ENCODE data around the gene CTRB1. TPM values are rescaled to one million over a fixed set of nuclear protein-coding genes. Genes with fewer than 3 reads are reported as not detected.

The CTRB1 gene
- total and polyA plus RNA-seq, 2 of the 13 experiments (the other 11 are each of a cell fraction or from before 2014, with no cell fraction given) = not detected

- TF ChIP-seq DMTF1 (CRISPR knock-in tag; IDR thresholded peaks at IDR 0.05) = 0 out of 2 replicates have a peak, but pooled peaks have one; percentile 33
- 0 out of 2 replicates have a peak, but pooled peaks have one; percentile 23 for TF ChIP-seq CERS6 (CRISPR knock-in tag; IDR thresholded peaks at IDR 0.05)
- peak; percentile 90; the same call in 1 of the 2 replicates for TF ChIP-seq ZNF430 (CRISPR knock-in tag; IDR thresholded peaks at IDR 0.05)
- no peak for TF ChIP-seq NR1H2 (CRISPR knock-in tag; IDR thresholded peaks at IDR 0.05; ENCODE audit: borderline replicate concordance, low read depth)
- peak; percentile 63; the same call in 1 of the 2 replicates for TF ChIP-seq HES4 (CRISPR knock-in tag; IDR thresholded peaks at IDR 0.05; ENCODE audit: borderline replicate concordance)
- no peak for TF ChIP-seq ZNF562 (CRISPR knock-in tag; IDR thresholded peaks at IDR 0.05; ENCODE audit: borderline replicate concordance)
- TF ChIP-seq JUN (CRISPR knock-in tag; IDR thresholded peaks at IDR 0.05) = peak; percentile 62; the same call in 1 of the 2 replicates
- TF ChIP-seq TARDBP (CRISPR knock-in tag; IDR thresholded peaks at IDR 0.05) = peak; percentile 93
- TF ChIP-seq KDM5B (CRISPR knock-in tag; IDR thresholded peaks at IDR 0.05; ENCODE audit: borderline replicate concordance) = peak; percentile 84
- peak; percentile 91 for TF ChIP-seq ZNF605 (CRISPR knock-in tag; IDR thresholded peaks at IDR 0.05)
- 0 out of 2 replicates have a peak, but pooled peaks have one; percentile 57 for TF ChIP-seq SMYD3 (CRISPR knock-in tag; IDR thresholded peaks at IDR 0.05)
- TF ChIP-seq KDM2A (CRISPR knock-in tag; IDR thresholded peaks at IDR 0.05; ENCODE audit: borderline replicate concordance, low read depth) = peak; percentile 87; the same call in 1 of the 2 replicates
- TF ChIP-seq MAF1 (CRISPR knock-in tag; IDR thresholded peaks at IDR 0.05; ENCODE audit: borderline replicate concordance) = peak; percentile 87; the same call in 1 of the 2 replicates
- 0 out of 2 replicates have a peak, but pooled peaks have one; percentile 51 for TF ChIP-seq ZNF124 (CRISPR knock-in tag; IDR thresholded peaks at IDR 0.05)
- no peak; the same call in 1 of the 2 replicates for TF ChIP-seq SAFB2 (CRISPR knock-in tag; IDR thresholded peaks at IDR 0.05; ENCODE audit: borderline replicate concordance, low read depth)
- no peak for TF ChIP-seq ZKSCAN8 (CRISPR knock-in tag; IDR thresholded peaks at IDR 0.05; ENCODE audit: borderline replicate concordance)
- TF ChIP-seq ATF7-NPFF (CRISPR knock-in tag; IDR thresholded peaks at IDR 0.05; ENCODE audit: low read depth) = peak; percentile 66
- no peak for TF ChIP-seq TBL1XR1 (IDR thresholded peaks at IDR 0.05; ENCODE audit: borderline replicate concordance, low read length, partially characterized antibody)
- TF ChIP-seq GPBP1L1 (CRISPR knock-in tag; IDR thresholded peaks at IDR 0.05) = no peak
- no peak; a peak in 2 of 4 replicates for TF ChIP-seq REST (IDR thresholded peaks at IDR 0.05; ENCODE audit: borderline replicate concordance in 1 of 2, low read depth in 1 of 2, low read length in 2 of 2)
These were observed 47.3 kb downstream of the CTRB1 start (continued) for GRCh38 chr16:75265911-75266701.
